Ishikawa (cell line): ENCODE results near the gene COMMD1.

Experiments
- CEBPB ChIP-seq: IDR thresholded peaks from 2 replicates; pipeline ENCODE4 v1.6.1; 2012
- CREB1 ChIP-seq: IDR thresholded peaks from 2 replicates; pipeline ENCODE4 v1.6.1; 2012; ENCODE audit warnings: low read depth
- EGR1 ChIP-seq: IDR thresholded peaks from 2 replicates; pipeline ENCODE4 v1.6.1; 2012
- EP300 ChIP-seq: IDR thresholded peaks from 2 replicates; pipeline ENCODE4 v1.6.1; 2012; ENCODE audit warnings: borderline replicate concordance
- FOXM1 ChIP-seq: IDR thresholded peaks from 2 replicates; pipeline ENCODE4 v1.6.1; 2012; ENCODE audit warnings: low read depth, borderline replicate concordance
- MAX ChIP-seq: IDR thresholded peaks from 2 replicates; pipeline ENCODE4 v1.6.1; 2012
- NFIC ChIP-seq: IDR thresholded peaks from 2 replicates; pipeline ENCODE4 v1.6.1; 2012
- RAD21 ChIP-seq: IDR thresholded peaks from 2 replicates; pipeline ENCODE4 v1.6.1; 2012; ENCODE audit warnings: low read depth
- REST ChIP-seq: IDR thresholded peaks from 2 replicates; pipeline ENCODE4 v1.6.1; 2012; ENCODE audit warnings: low read depth, mild to moderate bottlenecking
- TAF1 ChIP-seq: IDR thresholded peaks from 2 replicates; pipeline ENCODE4 v1.6.1; 2012; ENCODE audit warnings: low read depth, mild to moderate bottlenecking
- TCF12 ChIP-seq: IDR thresholded peaks from 2 replicates; pipeline ENCODE4 v1.6.1; 2012; ENCODE audit warnings: low read depth
- TEAD4 ChIP-seq: IDR thresholded peaks from 2 replicates; pipeline ENCODE4 v1.6.1; 2012
- USF1 ChIP-seq: IDR thresholded peaks from 2 replicates; pipeline ENCODE4 v1.6.1; 2012
- YY1 ChIP-seq: IDR thresholded peaks from 2 replicates; pipeline ENCODE4 v1.6.1; 2012; ENCODE audit warnings: low read depth
- ZBTB7A ChIP-seq: IDR thresholded peaks from 2 replicates; pipeline ENCODE4 v1.6.1; 2012; ENCODE audit warnings: low read depth

The COMMD1 gene

GRCh38 chr2:62141142-62141740 lies 235.8 kb downstream of the COMMD1 start:
- no peak for TF ChIP-seq USF1
- TF ChIP-seq NFIC: no peak
- no peak for TF ChIP-seq EP300
- no peak for TF ChIP-seq MAX
- TF ChIP-seq TEAD4: no peak
- no peak for TF ChIP-seq ZBTB7A
- no peak for TF ChIP-seq YY1
- TF ChIP-seq REST: no peak
- TF ChIP-seq CEBPB: no peak
- no peak for TF ChIP-seq EGR1
- TF ChIP-seq FOXM1: no peak
- TF ChIP-seq TCF12: no peak
- no peak for TF ChIP-seq RAD21
- TF ChIP-seq TAF1: no peak
- TF ChIP-seq CREB1: no peak

GRCh38 chr2:62142054-62142453 lies 236.6 kb downstream of the COMMD1 start:
- TF ChIP-seq YY1 (no peak), TCF12 (no peak), ZBTB7A (no peak), RAD21 (no peak), TEAD4 (no peak), CREB1 (no peak), REST (no peak)

- TF ChIP-seq CEBPB: no peak
Observed at GRCh38 chr2:62143696-62144095, 238.2 kb downstream of the COMMD1 start.

- TF ChIP-seq EP300: no peak
Observed at GRCh38 chr2:62144689-62145477, 239.4 kb downstream of the COMMD1 start.

GRCh38 chr2:62145478-62146100 lies 240.1 kb downstream of the COMMD1 start:
- TF ChIP-seq TAF1: no peak
- no peak for TF ChIP-seq USF1
- TF ChIP-seq TEAD4: no peak
- TF ChIP-seq EGR1: no peak
- TF ChIP-seq CEBPB: no peak
- TF ChIP-seq RAD21: no peak
- TF ChIP-seq EP300: no peak
- no peak for TF ChIP-seq NFIC
- TF ChIP-seq CREB1: no peak
- no peak for TF ChIP-seq ZBTB7A
- TF ChIP-seq FOXM1: no peak

GRCh38 chr2:62147610-62148301 lies 242.3 kb downstream of the COMMD1 start:
- no peak for TF ChIP-seq TEAD4
- TF ChIP-seq CREB1: no peak
- no peak for TF ChIP-seq NFIC
- TF ChIP-seq TCF12: no peak
- no peak for TF ChIP-seq FOXM1
- no peak for TF ChIP-seq EGR1
- TF ChIP-seq EP300: no peak
- no peak for TF ChIP-seq RAD21
- no peak for TF ChIP-seq TAF1
- no peak for TF ChIP-seq YY1
- TF ChIP-seq CEBPB: no peak
- TF ChIP-seq REST: no peak
- TF ChIP-seq USF1: no peak
- no peak for TF ChIP-seq MAX
- TF ChIP-seq ZBTB7A: no peak
